SU-DHL-6 (cell line): ENCODE measurements around the gene PTGES2.

Experiments used
- EZH2phosphoT487 ChIP-seq: fragments of 200-600 bp; sonication (generic), shearing (Covaris generic); conservative IDR thresholded peaks from 2 replicates; pipeline ENCODE4 v1.6.1; 2018; ENCODE audit warnings: mild to moderate bottlenecking, antibody characterized with exemption, low read length, moderate library complexity, mixed read lengths
- TF ChIP-seq, protein P1 (sequence below): fragments of 200-600 bp; sonication (generic); IDR thresholded peaks from one replicate; pipeline ENCODE4 v1.5.1; 2017; ENCODE audit warnings: antibody characterized with exemption, mild to moderate bottlenecking, low read length, moderate library complexity; ENCODE audit not compliant: insufficient read depth, poor library complexity, severe bottlenecking

DNA sequence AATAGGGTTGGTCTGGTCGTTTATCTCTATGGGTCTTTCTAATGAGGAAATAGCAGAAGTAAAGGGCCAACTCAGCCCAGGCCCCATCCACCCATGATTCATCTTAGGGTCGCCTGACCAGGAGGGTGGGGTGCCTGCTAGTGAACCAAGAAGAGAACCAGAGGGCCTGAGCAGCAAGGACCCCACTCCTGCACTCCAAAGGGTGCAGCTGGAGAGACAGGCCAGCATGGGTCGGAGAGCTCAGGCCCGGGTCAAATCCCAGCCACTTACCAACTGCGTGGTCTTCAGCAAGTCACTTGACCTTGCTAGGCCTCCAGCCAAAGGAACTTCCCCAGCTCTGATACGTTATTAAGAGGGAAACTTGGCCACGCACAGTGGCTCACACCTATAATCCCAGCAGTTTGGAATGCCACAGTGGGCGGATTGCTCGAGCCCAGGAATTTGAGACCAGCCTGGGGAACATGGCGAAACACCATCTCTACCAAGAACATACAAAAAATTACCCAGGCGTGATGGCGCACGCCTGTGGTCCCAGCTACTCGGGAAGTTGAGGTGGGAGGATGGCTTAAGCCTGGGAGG is 36.9 kb upstream of the PTGES2 start:
- TF ChIP-seq, protein P1, sequence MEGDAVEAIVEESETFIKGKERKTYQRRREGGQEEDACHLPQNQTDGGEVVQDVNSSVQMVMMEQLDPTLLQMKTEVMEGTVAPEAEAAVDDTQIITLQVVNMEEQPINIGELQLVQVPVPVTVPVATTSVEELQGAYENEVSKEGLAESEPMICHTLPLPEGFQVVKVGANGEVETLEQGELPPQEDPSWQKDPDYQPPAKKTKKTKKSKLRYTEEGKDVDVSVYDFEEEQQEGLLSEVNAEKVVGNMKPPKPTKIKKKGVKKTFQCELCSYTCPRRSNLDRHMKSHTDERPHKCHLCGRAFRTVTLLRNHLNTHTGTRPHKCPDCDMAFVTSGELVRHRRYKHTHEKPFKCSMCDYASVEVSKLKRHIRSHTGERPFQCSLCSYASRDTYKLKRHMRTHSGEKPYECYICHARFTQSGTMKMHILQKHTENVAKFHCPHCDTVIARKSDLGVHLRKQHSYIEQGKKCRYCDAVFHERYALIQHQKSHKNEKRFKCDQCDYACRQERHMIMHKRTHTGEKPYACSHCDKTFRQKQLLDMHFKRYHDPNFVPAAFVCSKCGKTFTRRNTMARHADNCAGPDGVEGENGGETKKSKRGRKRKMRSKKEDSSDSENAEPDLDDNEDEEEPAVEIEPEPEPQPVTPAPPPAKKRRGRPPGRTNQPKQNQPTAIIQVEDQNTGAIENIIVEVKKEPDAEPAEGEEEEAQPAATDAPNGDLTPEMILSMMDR: no peak
- no peak for TF ChIP-seq EZH2phosphoT487
